Glomerular visceral epithelial cell (primary cell): ENCODE data around the gene AMBRA1.
"Not testable (repeated sequence)": the region's sequence is repeated elsewhere in the genome, so short reads cannot be mapped to it uniquely, and the experiment has no call there.

Experiments
- DNase-seq: peaks from one replicate; pipeline ENCODE4 v3.0.0-alpha.2; 2016; ENCODE audit errors: extremely low spot score

Gene AMBRA1

DNA sequence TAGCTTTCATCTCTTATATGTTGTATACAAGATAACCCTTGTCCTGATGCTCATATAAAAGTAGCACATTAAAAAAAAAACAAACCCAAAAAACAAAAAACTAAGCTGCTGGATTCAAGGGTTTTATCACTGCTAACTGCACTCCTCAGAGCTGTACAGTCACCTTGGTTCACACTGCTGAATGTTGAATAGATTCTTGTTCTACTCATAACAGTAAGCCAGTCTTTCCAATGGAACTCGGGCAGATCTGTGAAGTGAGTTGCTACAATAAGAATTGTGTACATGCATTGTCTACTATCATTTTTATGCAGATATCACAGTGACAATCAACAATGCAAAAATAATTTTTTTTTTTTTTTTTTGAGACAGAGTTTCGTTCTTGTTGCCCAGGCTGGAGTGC lies 18.5 kb upstream of the AMBRA1 start:
- DNase-seq, result no peak

DNA sequence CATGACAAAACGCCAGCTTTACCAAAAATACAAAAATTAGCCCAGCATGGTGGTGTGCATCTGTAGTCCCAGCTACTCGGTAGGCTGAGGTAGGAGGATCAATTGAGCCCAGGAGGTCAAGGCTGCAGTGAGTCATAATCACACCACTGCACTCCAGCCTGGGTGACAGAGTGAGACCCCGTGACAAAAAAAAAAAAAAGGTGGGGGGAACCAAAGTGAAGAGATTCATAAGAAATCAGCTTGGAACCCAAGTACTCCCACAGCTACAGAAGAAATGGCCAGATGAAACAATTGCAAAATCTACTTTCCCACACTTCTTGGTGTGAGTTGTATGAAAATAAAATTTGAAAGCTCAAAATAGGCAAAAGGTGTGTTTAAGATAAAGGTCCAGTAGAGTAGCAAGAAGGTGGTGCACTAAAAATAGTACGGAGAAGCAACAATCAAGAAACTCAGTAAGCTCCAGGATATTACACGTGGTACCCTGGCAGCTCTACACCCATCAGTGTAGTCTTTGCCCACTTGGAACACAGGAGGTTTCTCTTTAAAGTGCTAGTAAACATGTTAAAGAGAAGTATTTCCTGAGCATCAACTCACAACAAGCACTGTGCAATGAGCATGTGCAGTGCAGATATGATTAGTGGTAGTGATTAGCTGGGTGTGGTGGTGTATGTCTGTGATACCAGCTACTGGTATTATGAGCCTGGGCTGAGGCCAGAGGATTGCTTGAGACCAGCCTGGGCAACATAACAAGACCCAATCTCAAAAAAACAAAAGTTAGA lies 17.9 kb upstream of the AMBRA1 start:
- no peak for DNase-seq

DNA sequence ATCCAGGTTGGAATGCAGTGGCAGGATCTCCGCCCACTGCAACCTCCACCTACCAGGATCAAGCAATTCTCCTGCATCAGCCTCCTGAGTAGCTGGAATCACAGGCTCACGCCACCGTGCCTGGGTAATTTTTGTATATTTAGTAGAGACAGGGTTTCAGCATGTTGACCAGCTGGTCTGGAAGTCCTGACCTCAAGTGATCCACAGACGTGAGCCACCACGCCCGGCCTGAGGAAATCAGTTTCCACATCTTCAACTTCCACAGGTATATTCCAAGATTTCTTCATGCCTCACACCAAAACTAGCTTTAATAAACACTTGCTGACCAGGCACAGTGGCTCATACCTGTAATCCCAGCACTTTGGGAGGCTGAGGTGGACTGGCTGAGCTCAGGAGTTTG lies 15.6 kb upstream of the AMBRA1 start:
- no peak for DNase-seq

DNA sequence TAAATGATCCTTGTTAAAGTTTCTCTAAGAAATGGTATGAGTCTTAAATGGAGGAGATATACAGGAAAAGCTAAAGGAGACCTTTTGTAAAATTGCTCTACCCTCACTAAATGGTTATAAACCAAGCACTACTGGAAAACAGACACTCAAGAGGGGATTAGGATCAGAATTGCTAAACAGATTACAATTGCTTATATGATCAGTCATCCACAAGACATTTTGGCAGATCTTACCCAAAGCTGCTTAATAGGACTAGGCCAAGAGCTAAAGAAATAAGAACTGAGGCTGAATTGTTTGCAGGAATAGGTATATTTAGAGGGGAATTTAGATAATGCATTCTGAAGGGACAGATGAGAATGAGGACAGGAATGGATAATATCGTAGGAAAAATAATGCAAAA lies 13.7 kb upstream of the AMBRA1 start:
- no peak for DNase-seq

DNA sequence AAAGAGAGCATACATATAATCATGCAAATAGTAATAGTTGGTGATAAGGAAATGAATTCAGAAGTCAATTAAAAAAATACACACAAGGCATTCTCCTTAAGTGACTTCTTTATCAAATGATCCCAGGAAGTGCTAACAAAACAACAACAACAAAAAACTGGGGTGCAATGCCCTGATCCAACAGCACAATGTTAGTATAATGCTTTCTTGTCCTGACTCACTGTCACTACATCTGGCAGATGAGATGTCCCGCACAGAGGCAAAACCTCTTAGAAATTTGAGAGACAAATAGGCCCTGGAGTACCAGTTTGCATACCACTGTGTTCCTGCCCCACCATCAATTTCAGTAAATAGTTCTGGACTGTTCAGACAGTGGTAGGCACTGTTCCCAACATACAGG lies 11.0 kb upstream of the AMBRA1 start:
- no peak for DNase-seq

DNA sequence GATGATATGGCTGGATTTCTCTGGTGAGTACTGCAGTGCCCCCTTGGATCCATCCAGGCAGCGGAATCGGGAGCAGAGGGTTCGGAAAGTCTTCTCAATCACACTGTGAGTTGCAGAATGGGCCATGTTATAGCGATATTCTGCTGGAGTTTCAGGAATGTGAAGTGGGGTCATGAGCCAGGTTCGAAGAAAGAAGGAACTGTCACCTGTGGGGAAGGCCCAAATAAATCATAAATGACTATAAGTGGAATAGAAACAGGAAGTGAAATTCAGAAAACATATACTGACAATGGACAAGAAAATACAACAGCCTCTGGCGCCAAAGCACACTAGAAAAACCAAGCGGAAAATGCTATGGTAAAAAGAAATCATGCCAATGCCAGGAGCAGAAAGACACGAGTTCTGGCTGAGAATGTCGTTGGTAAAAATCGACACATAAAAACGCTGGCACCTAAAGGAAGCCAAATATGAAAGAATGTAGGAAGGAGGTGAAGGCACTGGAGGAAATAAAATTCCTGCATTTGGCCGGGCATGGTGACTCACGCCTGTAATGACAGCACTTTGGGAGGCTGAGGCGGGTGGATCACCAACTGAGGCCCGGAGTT lies 10.0 kb upstream of the AMBRA1 start:
- DNase-seq, result no peak

DNA sequence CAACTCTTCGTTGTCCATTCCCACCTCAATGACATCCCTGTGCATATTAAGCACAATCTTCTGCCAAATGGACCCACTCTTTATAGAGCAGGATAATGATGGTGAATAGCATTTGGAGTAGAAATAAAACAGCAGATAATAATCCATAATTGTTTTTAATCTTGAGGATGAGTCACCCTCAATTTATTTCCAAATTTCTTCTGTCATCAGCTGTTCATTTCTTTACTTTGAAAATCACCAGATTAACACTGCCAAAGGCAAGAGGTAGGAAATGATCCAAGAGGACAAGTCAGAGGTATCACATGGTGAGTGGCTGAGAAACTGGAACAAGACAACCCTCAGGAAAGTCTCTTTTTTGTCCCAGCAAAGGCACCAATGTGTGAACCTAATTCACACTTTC lies 7.3 kb upstream of the AMBRA1 start:
- no peak for DNase-seq

DNA sequence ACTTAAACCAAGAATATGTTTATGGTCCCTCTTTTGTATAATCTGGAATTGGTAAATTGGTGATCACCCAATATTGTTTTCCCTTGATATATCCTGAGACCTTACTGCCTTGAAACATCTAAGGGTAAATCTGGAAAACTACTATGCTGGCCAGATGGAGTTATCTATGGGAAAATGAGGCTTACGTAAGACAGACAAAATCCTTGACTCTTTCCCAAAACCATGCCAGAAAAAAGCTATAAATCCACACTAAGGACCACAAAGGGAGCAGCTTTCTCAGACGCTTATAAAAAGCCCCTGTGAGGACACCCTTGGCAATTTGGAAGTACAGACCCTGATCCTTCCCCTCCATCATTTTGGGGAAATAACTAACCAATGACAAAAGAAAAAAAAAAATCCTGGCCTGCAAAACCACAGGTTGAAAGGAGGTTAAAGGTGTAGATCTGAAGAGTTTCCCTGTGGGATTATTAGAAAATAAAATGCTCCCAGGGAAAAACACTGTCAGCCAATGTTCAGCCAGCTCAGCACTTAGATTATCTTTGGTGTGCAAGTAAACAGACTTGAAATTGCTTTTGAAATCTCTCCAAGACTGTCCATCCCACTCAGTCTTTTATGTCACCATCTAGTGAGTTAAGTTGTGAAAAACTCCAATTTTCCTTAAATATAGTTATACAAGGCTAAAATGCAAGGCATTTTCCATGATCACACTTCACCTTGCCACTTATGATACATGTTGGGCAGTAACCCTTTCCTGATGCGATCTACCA lies 6.6 kb upstream of the AMBRA1 start:
- no peak for DNase-seq

DNA sequence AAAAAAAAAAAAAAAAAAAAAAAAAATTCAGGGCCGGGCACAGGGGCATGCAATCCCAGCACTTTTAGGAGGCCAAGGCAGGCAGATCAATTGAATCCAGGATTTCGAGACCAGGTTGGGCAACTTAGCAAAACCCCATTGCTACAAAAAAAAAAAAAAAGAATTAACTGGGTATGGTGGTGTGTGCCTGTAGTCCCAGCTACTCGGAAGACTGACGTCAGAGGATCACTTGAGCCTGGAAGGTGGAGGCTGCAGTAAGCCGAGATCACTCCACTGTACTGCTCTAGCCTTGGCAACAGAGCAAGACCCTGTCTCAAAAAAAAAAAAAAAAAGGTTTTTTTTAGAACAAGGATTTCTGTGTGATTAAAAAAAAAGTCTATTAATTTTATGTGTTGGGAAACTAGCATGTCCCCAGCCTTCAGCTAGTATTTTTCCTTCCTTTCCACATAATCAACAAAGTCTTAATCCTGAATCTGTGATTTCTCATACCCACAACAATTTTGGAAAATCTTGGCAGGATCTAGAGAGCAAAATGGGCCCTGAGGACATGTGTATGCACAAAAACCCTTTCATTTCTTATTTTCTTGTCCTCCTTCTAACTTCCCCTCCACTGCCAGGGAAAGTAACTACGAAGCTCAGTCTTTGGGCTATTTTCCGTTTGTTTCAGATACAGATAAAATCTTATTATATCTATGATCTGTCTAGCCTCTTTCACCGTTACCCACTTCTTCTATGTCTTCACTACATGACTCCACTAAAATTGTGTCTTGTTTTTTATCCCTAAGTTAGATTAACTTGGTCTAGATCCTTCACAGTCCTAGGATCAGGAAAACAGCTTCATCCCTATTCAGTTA lies 5.7 kb upstream of the AMBRA1 start:
- no peak for DNase-seq

DNA sequence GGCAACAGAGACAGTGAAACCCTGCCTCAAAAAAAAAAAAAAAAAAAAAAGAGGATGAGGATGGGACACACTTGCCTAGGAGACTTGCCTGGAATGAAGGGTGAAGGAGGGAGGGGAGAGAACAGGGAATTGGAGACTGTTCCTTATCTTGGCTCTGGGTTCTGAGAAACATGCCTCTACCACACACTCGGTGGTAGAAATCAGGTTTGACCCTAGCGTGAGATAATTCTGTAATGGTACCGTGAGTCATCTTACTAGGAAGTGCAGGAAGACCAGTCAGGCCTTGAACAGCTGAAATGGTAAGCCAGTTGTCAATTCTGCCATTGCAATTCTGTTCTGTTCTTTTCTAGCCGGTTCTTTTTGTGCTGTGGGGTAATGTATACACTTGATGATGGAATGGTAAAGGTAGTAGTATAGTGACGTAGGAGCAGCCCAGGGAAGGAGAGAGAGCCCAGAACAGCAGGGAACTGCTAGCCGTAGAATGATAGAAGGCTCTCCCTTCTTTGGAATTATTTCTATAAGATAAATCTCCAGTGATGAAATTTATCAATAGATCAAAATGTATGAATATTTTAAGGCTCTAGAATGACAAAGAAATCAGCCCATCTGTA lies 3.9 kb upstream of the AMBRA1 start:
- DNase-seq, result no peak

DNA sequence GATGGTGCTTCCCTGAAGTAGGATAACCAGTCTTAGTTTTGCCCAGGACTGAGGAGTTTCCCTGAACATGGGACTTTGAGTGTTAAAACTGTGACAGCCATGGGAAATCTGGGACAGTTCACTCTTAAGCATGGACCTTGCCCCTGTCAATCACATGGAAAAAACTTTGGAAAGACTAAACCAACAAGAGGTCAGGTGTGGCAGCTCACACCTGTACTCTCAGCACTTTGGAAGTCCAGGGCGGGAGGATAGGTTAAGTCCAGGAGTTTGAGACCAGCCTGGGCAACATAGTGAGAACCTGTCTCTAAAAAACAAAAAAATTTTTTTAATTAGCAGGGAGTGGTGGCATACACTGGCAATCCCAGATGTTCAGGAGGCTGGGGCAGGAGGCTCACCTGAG lies 3.3 kb upstream of the AMBRA1 start:
- no peak for DNase-seq

DNA sequence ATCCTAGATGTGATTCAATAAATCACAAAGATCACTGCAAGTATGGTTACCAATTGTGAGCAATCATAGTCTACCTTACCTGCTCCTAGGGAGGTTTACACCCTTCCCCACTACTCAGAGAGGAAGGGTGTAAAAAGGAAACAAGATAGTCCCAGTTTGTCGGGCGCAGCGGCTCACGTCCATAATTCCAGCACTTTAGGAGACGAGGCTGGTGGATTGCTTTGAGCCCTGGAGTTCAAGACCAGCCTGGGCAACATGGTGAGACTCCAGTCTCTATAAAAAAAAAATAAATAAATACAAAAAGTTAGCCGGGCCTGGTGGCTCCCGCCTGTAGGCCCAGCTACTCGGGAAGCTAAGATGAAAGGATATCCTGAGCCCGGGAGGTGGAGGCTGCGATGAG lies 962 bp upstream of the AMBRA1 start:
- no peak for DNase-seq

DNA sequence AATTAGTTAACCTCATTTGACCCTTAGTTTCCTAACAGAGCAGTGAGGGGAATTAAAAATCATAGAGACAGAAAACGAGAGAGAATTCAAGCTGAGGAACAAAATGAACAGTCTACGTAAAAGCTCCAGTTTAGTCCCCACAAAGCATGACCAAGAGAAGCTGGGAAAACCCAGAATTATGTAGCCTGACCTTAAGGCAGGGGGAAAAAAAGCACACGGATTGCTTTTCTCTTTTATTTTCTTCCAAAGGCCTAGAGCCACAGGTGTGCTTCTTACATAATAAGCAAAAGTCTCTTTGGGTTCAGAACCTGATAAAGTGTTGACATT lies 514 bp upstream of the AMBRA1 start:
- no peak for DNase-seq

DNA sequence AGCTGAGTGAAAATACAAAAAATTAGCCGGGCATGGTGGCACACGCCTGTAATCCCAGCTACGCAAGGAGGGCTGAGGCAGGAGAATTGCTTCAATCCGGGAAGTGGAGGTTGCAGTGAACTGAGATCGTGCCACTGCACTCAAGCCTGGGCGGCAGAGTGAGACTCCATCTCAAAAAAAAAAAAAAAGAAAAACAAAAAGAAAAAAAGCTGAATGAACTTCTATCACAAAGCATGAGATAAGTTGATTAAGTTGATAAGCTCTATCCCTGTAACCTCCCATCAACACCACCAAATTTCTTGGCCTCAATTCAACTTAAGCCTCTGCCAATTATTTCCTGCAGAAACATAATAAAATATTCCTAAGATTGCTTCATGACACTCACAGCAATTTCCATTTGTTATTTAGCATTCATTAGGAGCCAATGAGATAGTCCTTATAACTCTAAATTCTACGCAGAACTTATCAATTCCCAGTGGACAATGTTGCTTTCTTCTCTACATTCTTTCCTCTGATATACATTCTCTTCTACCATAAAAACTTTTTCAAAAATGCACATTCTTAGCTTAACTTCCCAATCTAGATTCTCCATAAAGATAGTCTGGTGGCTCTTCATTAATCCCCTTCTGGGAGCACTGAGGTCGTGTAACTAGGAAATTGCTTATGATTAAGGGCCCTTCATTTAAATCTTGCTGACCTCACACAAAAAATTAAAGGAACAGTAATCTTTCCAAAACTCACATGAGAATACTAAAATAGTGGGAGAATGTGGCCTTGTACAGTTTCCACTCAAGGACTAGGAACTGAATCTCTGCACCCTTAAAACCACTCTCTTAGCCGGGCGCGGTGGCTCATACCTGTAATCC lies 2.9 kb downstream of the AMBRA1 start:
- DNase-seq, result no peak

DNA sequence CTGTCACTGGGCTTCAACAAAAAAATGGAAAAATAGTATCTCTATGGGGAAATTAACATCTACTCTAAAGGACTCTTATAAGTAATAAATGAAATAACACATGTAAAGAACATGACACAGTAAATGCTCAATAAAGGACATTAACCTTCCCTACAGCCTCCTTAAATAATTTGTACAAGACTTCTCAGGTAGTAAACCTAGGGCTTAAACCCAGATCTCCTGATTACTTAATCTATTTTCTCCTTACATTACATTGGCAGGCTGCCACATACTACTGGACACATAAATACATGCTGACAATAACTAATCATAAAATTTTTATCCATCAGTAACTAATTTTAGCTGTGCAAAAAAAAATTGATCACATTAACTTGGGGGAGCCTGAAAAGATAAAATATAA lies 4.9 kb downstream of the AMBRA1 start:
- DNase-seq, result no peak

DNA sequence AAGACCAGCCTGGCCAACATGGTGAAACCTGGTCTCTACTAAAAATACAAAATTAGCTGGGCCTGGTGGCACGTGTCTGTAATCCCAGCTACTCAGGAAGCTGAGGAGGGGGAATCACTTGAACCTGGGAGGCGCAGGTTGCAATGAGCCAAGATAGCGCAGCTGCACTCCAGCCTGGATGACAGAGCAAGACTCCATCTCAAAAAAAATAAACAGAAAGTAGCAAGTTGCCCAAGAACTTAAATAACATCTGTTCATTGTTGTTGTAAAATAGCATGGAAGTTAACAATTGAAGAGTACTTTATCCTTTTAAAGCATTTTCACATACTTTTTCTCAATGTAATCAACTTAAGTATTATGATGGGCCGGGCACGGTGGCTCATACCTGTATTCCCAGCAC lies 5.7 kb downstream of the AMBRA1 start:
- DNase-seq, result no peak

DNA sequence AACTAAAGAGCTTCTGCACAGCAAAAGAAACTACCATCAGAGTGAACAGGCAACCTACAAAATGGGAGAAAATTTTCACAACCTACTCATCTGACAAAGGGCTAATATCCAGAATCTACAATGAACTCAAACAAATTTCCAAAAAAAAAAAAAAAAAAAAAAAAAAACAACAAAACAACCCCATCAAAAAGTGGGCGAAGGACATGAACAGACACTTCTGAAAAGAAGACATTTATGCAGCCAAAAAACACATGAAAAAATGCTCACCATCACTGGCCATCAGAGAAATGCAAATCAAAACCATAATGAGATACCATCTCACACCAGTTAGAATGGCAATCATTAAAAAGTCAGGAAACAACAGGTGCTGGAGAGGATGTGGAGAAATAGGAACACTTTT lies 10.3 kb downstream of the AMBRA1 start:
- not testable (repeated sequence) for DNase-seq

DNA sequence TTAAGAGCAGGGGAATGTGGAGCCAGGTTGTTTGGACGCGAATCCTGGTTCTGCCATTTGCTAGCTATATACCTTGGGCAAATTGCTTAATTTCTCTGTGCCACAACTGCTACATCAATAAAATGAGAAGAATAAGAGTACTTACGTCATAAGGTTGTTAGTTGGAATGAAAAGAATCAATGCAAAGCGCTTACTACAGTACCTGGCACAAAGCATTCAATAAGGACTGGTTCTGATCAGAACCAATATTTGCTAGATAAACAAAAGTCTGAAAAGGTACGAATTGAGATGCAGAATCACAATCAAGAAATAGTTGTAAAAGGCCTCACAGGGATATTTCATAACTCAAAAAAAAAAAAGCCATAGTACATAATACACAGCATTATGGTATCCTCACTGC lies 11.2 kb downstream of the AMBRA1 start:
- no peak for DNase-seq

DNA sequence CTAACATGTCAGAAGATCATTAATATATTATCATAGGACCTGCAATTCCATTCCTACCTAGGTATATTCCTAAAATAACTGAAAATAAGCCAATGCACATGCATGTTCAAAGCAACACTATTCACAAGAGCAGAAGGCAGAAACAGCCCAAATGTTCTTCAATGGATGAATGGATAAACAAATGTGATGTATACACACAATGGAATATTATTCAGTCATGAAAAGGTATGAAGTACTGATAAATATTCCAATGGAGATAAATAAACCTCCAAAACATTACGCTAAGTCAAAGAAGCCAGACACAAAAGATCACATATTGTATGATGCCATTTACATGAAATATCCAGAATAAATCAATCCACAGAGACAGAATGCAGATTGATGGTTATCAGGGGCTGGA lies 16.8 kb downstream of the AMBRA1 start:
- DNase-seq, result no peak

DNA sequence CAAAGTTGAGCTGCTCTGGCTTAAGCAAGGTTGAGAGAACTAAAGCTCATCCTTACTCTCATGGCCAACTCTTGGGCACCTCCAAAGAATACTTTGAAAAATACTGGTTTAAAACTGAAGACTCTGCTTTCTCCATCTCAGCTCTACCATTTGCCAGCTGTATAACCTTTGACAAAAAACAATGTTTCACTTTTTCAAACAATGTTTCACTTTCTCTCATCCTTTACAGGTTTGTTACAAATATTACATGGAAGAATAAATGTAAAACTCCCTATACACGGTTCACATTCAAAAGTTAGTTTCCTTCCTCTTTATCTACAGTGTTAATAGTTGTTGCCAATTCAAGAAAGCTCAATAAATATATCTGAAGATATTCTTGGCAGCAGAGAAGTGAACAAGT lies 19.2 kb downstream of the AMBRA1 start:
- no peak for DNase-seq
